Left lobe of liver (tissue), 2 donors: ENCODE results near the gene LSM4. TPM values are rescaled to one million over a fixed set of nuclear protein-coding genes. Genes with fewer than 3 reads are reported as not detected.
"Not testable (repeated sequence)": the region's sequence is repeated elsewhere in the genome, so short reads cannot be mapped to it uniquely, and the experiment has no call there.

Experiments
- ATAC-seq: fragments of 200-7000 bp; cut with Tn5 transposase; one replicate; pipeline ENCODE4 v1.9.1; 2020; ENCODE audit warnings: mild to moderate bottlenecking, moderate library complexity
- DNase-seq: peaks from one replicate; pipeline ENCODE4 v3.0.0-alpha.2; 2020; ENCODE audit warnings: low spot score
- total RNA-seq: library from RNA; stranded (reverse); gene quantifications from one replicate; pipeline ENCODE4 v1.2.1, GENCODE V29; 2021
- donor health status: DM: no; HTN: no; CAD: no; lungs with moderate emphysema.
- donor health status: DM: no; HTN: yes; CAD: no.

Gene LSM4
- total RNA-seq, 1 donor from 2014 or later, result 53.3 TPM

- no peak for DNase-seq
- ATAC-seq, result no peak
These were observed 19.3 kb upstream of the LSM4 start for GRCh38 chr19:18342090-18342632.

GRCh38 chr19:18340990-18341868 is 18.4 kb upstream of the LSM4 start:
- ATAC-seq, result peak; percentile 75

DNA sequence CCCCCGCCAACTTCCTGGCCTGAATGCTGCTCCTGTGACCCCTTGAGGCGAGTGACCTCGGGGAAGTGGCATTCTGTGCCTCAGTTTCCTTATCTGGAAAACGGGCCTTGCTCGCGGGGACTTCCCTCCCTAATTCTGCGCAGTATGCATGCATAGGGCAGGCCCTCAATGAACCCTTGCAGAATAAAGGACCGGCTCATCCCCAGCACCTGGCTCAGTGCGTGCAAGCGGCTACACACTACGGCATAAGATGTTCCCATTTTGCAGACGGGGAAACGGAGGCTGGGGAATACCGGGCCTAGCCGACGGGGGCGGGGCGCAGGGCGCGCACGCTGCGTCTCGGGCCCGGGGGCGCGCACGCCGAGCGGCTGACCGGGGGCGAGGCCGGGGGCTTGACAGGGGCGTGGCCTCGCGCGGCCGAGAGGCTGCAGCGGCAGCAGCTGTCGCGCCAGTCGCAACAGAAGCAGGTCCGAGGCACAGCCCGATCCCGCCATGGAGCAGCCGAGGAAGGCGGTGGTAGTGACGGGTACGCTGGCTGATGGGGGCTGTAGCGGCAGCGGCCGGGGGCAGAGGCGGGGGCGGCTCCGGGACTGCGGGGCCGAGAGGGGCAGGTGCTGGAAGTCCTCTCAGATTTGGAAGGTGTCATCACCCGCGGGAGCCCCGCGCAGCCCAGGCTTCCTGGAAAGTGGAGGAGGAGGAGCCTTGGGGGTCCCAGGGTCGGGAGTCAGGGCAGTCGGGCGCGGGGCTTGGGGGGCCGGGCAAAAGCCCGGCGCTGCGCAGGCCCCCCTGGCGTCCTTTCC is 17.5 kb upstream of the LSM4 start, which contains the start of gene PGPEP1:
Gene PGPEP1, plus strand, starts transcription at position 409 of the 800 bp plus-strand sequence. Its CDS starts 84 bp downstream, at position 493.
- DNase-seq (peak; percentile 89), ATAC-seq (peak; percentile 89)

More at GRCh38 chr19:18340990-18341868, 18.4 kb upstream of the LSM4 start:
- DNase-seq, result peak; percentile 76

DNA sequence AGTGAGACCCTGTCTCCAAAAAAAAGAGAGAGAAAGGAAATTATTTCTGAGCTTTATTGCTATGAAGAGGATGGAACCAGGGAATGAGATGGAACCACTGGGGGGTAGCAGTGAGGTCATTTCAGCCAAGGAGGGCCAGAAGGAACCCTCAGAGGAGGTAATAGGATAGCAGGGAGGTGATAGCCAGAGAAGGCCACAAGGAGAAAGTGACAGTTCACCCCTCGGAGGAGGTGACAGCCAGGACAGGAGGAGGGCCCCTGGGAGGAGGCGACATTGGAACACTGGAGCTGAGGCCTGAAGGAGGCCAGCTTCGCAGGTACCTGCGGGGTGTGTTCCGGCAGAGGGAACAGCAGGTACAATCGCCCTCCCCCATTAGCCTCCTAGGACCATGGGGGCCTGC is 16.8 kb upstream of the LSM4 start:
- no peak for ATAC-seq
- DNase-seq, result no peak

DNA sequence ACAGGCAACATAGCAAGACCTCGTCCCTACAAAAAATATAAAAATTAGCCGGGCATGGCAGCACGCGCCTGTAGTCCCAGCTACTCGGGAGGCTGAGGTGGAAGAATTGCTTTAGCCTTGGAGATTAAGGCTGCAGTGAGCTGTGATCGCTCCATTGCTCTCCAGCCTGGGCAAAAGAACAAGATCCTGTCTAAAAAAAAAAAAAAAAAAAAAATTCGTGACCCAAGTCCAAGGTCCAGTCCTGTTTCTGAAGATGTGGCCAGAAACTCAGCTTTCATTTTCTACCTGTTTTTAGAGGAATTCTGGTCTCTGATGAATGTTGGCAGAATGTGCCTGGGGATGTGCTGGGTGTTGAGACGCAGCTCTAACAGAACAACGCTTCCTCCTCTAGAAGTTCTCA is 15.7 kb upstream of the LSM4 start:
- ATAC-seq (peak; percentile 21), DNase-seq (no peak)

- ATAC-seq, result no peak
- no peak for DNase-seq
These were observed 13.2 kb upstream of the LSM4 start for GRCh38 chr19:18336121-18336520.

GRCh38 chr19:18333680-18334079 is 10.8 kb upstream of the LSM4 start:
- ATAC-seq, result no peak
- no peak for DNase-seq

DNA sequence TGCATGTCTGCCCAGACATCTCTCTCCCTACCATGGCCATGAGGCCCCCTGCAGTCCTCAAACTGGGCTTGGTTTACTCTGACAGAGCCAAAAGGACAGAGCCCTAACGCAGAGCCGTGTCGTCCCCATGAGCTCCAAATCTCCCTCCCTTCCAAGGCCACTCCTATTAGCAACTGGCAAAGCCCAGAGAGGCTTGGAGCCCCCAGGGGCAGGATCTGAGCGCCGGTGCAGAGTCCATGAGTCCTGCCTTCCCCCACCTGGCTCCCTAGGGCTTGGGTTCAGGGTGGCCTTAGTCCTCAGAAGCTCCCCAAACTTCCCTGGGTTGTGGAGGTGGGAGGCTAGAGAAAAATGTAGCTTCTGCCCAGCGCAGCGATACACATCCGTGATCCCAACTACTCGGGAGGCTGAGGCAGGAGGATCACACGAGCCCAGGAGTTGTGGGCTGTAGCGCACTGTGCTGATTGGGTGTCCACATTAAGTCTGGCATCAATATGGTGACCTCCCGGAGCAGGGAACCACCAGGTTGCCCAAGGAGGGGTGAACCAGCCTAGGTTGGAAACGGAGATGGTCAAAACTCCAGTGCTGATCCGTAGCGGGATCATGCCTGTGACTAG is 10.1 kb upstream of the LSM4 start:
- ATAC-seq (no peak), DNase-seq (no peak)

GRCh38 chr19:18330868-18331267 is 8.0 kb upstream of the LSM4 start:
- DNase-seq (no peak), ATAC-seq (no peak)

- ATAC-seq (no peak), DNase-seq (no peak)
These were observed 6.1 kb upstream of the LSM4 start for GRCh38 chr19:18329035-18329376.

GRCh38 chr19:18328340-18329034 is 5.6 kb upstream of the LSM4 start:
- ATAC-seq, result peak; percentile 94
- peak; percentile 92 for DNase-seq

GRCh38 chr19:18326772-18327171 is 3.9 kb upstream of the LSM4 start:
- no peak for ATAC-seq
- no peak for DNase-seq

- DNase-seq, ATAC-seq: not testable (repeated sequence)
These were observed 1.5 kb upstream of the LSM4 start for GRCh38 chr19:18324373-18324731.

DNA sequence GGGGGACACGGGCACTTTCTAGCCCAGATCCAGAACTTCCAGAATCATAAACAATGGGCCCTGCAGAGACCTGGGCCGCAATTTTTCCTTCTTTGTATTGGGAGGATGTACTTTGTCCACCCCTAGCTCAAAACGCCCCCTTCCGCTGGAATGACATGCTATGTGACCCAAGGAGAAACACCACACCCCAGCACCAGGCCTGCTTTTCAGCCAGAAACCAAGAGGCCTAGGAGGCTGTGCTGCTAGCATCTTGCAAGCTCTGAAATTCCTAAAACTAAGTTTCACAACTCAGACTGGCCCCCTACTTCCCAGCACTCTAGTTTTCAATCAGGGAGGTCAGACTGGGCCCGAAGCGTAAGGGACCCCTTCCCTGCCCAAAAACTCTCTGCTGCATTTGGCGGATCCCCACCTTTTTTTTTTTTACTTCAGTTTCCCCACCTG is 538 bp downstream of the LSM4 start:
- no peak for DNase-seq
- ATAC-seq, result peak; percentile 12

DNA sequence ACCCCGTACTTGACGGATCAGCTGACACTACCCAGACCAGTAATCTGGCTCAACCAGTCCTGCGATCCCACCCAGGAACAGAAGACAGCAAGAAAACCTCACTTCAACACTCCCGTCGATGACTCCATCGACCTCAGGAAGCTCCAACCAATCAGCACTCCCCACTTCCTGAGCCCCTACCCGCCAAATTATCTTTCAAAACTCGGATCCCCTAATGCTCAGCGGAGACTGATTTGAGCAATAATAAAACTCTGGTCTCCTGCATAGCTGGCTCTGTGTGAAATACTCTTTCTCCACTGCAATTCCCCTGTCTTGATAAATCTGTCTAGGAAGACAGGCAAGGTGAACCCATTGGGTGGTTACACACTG is 1.2 kb downstream of the LSM4 start:
- ATAC-seq, result no peak
- DNase-seq, result no peak

GRCh38 chr19:18320865-18321733 is 1.8 kb downstream of the LSM4 start:
- ATAC-seq, result no peak
- DNase-seq, result no peak

GRCh38 chr19:18319591-18320135 is 3.2 kb downstream of the LSM4 start:
- ATAC-seq, result peak; percentile 30
- DNase-seq, result peak; percentile 71

DNA sequence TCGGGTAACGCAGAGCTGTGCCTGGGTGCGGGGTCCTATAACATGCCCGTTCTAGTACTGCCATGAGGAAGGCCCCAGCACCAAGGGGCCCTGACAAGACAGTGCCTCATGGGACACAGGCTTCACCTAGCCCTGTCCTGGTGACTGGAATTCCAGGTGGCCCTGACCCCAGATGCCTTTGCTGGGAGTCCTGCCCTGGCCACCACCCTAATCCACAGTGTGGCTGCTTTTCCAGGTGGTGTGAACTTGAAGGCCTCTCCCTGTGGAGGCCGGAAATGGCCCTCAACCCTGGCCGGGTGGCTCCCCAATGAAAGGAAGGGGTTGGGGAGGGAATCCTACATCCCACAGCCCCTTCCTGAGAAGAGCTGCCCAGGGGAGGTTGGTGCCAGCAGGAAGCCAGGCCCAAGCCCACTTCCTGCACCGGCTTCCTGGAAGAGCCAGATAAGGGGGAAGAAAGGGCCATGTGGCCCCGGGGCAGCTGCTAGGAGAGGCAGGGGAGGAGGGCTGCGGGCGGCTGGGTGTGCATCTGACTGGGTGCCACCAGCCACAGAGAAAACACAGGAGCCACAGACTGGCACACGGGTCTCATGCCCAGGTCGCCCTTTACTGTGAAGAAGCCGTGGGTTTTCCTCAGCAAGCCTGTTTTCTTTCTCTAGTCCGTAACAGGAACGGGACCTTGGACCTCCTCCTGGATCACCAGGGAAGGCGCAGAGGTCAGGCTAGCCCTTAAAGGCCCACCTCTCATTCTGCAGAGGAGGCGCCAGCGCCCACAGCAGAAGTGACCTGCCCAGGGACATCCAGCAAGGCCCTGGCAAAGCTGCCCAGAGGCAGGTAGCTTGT is 4.7 kb downstream of the LSM4 start:
- ATAC-seq, result peak; percentile 6
- peak; percentile 56 for DNase-seq
